ENCODE data around the gene DLK2. TPM values are rescaled to one million over a fixed set of nuclear protein-coding genes. Genes with fewer than 3 reads are reported as not detected.

The DLK2 gene
- total and polyA plus RNA-seq, 2 experiments from 2014 or later: 0.21 to 0.47 TPM

DNA sequence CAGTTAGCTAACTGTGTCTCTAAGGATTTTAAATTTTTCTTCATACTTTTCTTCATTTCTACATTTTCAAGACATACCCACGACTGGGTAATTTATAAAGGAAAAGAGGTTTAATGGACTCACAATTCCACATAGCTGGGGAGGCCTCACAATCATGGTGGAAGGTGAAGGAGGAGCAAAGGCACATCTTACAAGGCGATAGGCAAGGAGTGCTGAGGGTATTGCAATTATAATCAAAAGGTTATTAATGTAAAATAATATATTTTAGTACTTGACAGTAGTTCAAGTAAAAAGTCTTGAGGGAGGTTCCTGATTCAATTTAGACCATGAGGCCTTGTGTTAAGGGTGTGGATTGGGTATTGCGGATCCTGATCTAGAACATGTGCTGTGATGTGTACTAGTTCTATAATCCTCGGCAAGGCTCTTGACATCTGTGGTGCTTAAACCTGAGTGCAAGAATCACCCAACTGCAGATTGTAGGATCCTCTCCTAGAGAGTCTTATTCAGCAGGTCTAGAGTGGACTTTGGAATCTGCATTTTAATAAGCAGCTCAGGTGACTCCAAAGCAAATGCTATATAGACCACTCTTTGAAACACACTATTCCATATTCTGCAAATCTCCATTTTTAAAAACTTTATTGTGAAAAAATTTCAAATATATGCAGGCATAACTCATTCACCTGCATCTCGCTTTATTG lies 35.2 kb downstream of the DLK2 start (continued):
- TF ChIP-seq ZNF462 (CRISPR knock-in tag; IDR thresholded peaks at IDR 0.05) (no peak), ZNF114 (CRISPR knock-in tag; IDR thresholded peaks at IDR 0.05) (no peak), STAT1 (IDR thresholded peaks at IDR 0.05; ENCODE audit: unreplicated experiment) (no peak), EZH2phosphoT487 (IDR thresholded peaks at IDR 0.05; ENCODE audit: unreplicated experiment) (no peak), CREB1 (CRISPR knock-in tag; IDR thresholded peaks at IDR 0.05; ENCODE audit: low read depth) (no peak), CTCF (conservative IDR thresholded peaks at IDR 0.05; ENCODE audit: low read depth in 2 of 2) (no peak)

- H3K27me3 Mint-ChIP-seq (ENCODE audit: insufficient read depth, low read depth, poor library complexity): peaks cover 6% of the 10 kb centered on the region
- DNase-seq (ENCODE audit: low spot score) (no peak), ATAC-seq (no peak)
- Histone ChIP-seq H3K4me3 (no peak overlapping the region), H3K4me1 (ENCODE audit: insufficient read depth) (no peaks in the 10 kb centered on the region), H3K4me2 (no peak overlapping the region), H3K79me2 (replicated peaks; ENCODE audit: insufficient read depth) (no peaks in the 10 kb centered on the region), H4K20me1 (replicated peaks; ENCODE audit: insufficient read depth) (no peaks in the 10 kb centered on the region), H3K27me3 (ENCODE audit: insufficient read depth) (no peaks in the 10 kb centered on the region), H3K36me3 (ENCODE audit: insufficient read depth) (no peaks in the 10 kb centered on the region), H3K9me2 (ENCODE audit: insufficient read depth) (no peaks in the 10 kb centered on the region), H2AFZ (no peak overlapping the region), H3K27ac (ENCODE audit: low read depth) (no peak overlapping the region), H3F3A (replicated peaks; ENCODE audit: low read depth) (no peaks in the 10 kb centered on the region)
- no peak overlapping the region for H3K27ac Mint-ChIP-seq
- peaks cover 15% of the 10 kb centered on the region for H3K9me3 Mint-ChIP-seq
- H3K4me1 Mint-ChIP-seq: no peaks in the 10 kb centered on the region
- no peak overlapping the region for H3K4me3 Mint-ChIP-seq
- TF ChIP-seq ETS1 (IDR thresholded peaks at IDR 0.05): no peak
- no peak for TF ChIP-seq EZH2 (IDR thresholded peaks at IDR 0.05; ENCODE audit: low read depth, unreplicated experiment)
- TF ChIP-seq, protein P1, sequence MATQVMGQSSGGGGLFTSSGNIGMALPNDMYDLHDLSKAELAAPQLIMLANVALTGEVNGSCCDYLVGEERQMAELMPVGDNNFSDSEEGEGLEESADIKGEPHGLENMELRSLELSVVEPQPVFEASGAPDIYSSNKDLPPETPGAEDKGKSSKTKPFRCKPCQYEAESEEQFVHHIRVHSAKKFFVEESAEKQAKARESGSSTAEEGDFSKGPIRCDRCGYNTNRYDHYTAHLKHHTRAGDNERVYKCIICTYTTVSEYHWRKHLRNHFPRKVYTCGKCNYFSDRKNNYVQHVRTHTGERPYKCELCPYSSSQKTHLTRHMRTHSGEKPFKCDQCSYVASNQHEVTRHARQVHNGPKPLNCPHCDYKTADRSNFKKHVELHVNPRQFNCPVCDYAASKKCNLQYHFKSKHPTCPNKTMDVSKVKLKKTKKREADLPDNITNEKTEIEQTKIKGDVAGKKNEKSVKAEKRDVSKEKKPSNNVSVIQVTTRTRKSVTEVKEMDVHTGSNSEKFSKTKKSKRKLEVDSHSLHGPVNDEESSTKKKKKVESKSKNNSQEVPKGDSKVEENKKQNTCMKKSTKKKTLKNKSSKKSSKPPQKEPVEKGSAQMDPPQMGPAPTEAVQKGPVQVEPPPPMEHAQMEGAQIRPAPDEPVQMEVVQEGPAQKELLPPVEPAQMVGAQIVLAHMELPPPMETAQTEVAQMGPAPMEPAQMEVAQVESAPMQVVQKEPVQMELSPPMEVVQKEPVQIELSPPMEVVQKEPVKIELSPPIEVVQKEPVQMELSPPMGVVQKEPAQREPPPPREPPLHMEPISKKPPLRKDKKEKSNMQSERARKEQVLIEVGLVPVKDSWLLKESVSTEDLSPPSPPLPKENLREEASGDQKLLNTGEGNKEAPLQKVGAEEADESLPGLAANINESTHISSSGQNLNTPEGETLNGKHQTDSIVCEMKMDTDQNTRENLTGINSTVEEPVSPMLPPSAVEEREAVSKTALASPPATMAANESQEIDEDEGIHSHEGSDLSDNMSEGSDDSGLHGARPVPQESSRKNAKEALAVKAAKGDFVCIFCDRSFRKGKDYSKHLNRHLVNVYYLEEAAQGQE (IDR thresholded peaks at IDR 0.05; ENCODE audit: unreplicated experiment): no peak
- no peak for TF ChIP-seq EZH2phosphoT487 (IDR thresholded peaks at IDR 0.05; ENCODE audit: unreplicated experiment)
- TF ChIP-seq JUNB (IDR thresholded peaks at IDR 0.05; ENCODE audit: unreplicated experiment): no peak
- TF ChIP-seq STAT1 (IDR thresholded peaks at IDR 0.05; ENCODE audit: unreplicated experiment): no peak
- no peak for TF ChIP-seq POLR2AphosphoS5 (IDR thresholded peaks at IDR 0.05; ENCODE audit: low read depth)
- TF ChIP-seq NANOG (IDR thresholded peaks at IDR 0.05; ENCODE audit: borderline replicate concordance): no peak
- TF ChIP-seq CREB1 (CRISPR knock-in tag; IDR thresholded peaks at IDR 0.05; ENCODE audit: low read depth): no peak
- 0 out of 3 replicates have a peak, but pooled peaks cover 3% of the 10 kb centered on the region for H3K36me3 Mint-ChIP-seq (ENCODE audit: low read depth)
Observed at GRCh38 chr6:43416935-43417334, 38.4 kb downstream of the DLK2 start.

All from GM23338 (cell line).